Measurements from ENCODE around the gene CEP83.

The CEP83 gene

DNA sequence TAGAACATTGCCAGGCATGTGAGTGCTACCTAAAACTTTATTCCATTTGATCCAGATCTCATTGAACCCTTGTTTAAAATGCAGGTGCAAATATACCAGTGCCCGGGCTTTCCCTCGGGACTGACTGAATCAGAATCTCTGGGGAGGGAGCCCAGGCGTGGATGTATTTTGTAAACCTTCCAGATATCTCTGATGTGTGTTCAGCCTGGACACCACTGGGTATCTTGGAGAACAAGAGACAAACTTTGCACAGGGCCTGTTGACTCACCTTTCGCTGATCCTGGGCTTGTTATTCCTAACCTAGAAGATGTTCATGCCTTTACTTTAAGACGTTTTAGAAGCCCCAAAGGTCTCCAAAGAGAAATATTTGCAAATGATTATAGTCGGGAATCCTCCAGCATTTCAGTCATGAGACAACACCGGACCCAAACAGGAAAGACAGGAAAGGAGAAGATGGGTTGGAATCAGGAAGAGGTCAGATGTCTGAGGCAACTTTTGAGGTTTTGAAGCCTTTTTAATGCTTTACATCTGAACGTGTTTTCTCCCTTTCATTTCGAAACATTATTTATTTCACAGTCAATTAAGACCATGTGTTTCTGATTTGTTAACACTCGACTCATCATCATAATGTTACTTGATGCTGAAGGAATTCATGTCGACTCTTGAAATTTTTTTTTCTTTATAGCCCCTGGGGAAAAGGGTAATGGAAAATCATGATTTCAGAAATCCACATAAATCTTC lies 192.7 kb downstream of the CEP83 start:
- peak in 1 of 2 experiments; percentile 30 for DNase-seq (ENCODE audit: low read depth in 1 of 2, low spot score in 1 of 2)
- in situ Hi-C loops (cut with HindIII; ENCODE audit: low pct_unique_long_range_greater_than_20kb, low sequenced_read_pairs) = no loop called here
- no peak for TF ChIP-seq JUND (IDR thresholded peaks at IDR 0.05; ENCODE audit: low read depth)

DNA sequence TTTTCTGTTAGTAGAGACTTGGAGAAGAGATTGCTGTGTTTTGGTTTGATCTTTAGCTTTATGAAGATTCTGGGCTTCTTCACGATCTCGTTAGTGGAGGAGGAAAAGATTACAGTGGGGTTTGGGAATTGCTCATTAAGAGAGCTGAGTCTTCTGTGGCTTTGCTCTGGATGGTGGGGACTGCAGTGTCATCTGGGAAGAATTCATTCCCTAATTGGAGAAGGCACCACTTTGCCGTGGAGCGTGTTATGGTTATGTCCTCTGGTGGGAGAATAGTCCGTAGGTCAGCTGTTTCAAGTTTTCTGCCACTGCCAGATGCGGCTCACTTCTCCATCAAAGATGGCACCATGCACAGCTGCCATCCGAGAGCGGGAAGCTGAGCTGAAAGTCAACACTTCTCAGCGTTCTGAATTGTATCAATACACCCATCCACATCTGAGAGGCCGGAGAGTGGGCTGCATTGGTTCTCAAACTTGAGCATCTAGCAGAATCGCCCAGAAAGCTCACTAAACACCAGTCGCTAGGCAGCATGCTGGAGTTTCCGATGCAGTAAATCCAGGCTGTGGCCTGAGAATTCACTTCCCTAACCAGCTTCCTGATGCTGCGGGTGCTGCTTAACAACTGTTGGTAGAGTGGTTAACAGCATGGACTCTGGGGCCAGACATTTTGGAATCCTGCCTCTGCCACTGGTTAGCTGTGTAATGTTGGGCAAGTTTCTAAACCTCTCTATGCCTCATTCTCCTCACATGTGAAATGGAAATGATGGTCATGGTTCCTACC lies 193.5 kb downstream of the CEP83 start:
- in situ Hi-C loops (cut with HindIII; ENCODE audit: low pct_unique_long_range_greater_than_20kb, low sequenced_read_pairs) = no loop called here
- DNase-seq (ENCODE audit: low read depth in 1 of 2, low spot score in 1 of 2) = no peak
- TF ChIP-seq JUND (IDR thresholded peaks at IDR 0.05; ENCODE audit: low read depth) = no peak

DNA sequence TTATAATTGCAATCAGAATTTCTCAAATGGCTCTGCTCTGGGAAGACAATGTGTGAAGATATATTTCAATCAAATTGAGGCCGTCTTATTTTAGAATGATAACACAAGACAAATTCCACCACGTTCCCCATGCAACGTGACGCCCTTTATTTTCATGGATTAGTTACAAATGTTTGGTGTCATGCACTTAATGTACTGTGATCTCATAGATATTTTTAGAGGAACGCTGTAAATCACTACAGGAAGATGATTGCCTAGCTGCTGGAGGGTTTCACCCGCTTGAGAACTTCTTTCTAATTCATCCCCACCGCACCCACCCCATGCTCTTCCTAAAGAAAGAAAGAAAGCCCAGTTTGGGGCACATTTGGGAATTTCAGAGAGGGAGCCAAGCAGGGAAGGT lies 194.1 kb downstream of the CEP83 start:
- no peak for TF ChIP-seq JUND (IDR thresholded peaks at IDR 0.05; ENCODE audit: low read depth)
- in situ Hi-C loops (cut with HindIII; ENCODE audit: low pct_unique_long_range_greater_than_20kb, low sequenced_read_pairs) = no loop called here
- no peak for DNase-seq (ENCODE audit: low read depth in 1 of 2, low spot score in 1 of 2)

DNA sequence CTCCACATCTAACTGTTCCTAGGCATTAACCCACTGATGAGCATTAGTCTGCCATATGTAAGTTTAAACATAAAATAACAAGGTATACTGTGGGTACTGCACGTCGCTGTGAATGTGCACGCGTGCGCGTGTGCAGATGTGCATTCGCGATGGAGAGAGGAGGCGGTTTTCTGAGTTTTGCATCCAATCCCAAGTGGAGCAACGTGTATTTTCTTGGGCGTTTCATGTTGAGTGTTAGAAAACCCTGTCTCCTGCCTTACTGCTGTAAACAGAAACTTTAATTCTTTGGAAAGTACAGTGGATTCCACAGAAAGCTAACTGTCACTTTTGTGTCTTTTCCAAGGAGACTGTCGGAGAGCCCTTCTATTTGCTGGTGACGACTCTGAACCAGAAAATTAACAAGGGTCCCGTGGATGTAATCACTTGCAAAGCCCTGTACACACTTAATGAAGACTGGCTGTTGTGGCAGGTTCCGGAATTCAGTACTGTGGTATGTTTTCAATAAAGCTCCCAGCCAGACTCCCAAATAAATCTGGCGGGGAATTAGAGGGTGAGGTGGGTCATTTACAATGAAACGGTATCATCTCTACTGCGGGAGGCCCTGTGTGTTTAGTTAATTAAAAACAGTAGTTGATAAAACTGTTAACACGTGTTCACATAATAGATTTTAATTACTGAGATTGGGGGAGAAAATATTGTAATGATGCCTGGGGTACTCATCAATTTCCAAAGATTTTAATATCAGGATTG lies 194.8 kb downstream of the CEP83 start:
- in situ Hi-C loops (cut with HindIII; ENCODE audit: low pct_unique_long_range_greater_than_20kb, low sequenced_read_pairs) = no loop called here
- no peak for DNase-seq (ENCODE audit: low read depth in 1 of 2, low spot score in 1 of 2)
- no peak for TF ChIP-seq JUND (IDR thresholded peaks at IDR 0.05; ENCODE audit: low read depth)

DNA sequence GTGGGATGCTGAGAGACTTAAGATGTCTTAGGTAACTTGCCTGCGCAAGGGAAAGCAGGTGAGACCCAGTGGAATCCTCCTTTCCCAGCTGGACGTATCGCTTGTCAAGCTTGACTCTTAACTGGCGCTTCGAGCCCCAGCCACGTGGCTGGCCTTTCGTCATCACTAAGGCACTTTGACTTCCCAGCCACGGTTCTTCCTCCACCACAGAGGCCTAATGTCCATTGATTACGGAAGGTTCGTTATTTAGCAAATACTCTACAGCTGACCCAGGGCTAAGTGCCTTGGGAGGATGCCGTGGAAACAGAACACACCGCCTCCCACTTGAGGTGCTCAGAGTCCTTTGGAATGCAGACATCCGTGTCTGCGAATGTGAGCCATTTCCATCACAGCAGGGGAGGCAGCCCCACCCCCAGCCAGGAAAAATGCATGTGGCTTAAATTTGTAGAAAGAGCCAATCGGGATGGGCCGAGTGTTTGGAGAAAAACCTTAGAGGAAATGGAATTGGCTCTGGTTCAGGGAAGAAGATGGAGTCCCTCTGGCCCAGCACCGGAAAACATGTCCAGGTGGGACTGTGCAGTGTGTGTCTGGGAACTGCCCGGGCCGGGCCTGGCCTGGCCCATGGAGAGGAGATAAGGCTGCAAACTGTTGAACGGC lies 195.6 kb downstream of the CEP83 start:
- no peak for TF ChIP-seq JUND (IDR thresholded peaks at IDR 0.05; ENCODE audit: low read depth)
- no peak for DNase-seq (ENCODE audit: low read depth in 1 of 2, low spot score in 1 of 2)
- in situ Hi-C loops (cut with HindIII; ENCODE audit: low pct_unique_long_range_greater_than_20kb, low sequenced_read_pairs) = no loop called here

DNA sequence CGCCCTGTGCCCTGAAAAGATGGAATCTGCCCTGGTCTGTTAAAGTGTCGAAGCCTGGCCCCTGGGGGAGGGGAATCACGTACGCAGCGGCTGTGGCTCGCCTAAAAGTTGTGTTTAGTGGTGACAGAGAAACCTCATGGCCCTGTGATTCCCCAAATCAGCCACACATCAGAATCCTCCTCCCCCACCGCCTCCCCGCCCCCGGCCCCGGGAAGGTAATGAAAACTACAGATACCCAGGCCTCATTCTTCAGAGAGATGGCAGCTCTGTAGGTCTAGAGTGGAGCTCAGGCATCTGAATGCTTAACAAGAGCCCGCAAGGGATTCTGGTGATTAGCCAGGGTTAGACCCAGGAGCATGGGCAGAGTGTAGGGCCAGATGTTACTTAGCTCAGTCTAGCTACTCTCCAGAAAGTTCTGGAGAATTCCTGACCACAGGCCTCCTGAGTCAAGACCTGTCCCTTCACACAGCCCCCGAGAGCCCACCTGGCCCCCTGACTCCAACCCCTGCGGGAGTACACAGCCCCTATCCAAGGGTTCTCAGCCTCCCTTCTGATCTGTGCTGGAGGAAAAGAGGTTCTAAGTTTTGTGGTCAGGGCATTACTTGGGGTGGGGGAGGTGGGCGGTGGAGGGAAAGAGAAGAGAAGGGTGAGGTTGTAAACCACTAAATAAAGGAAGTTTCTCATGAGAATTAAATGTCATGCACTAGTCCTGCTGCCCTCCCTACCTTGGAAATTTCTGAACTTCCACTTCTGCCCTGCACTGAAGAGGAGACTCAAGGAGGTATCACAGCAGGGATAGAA lies 196.5 kb downstream of the CEP83 start:
- no peak for DNase-seq (ENCODE audit: low read depth in 1 of 2, low spot score in 1 of 2)
- no peak for TF ChIP-seq JUND (IDR thresholded peaks at IDR 0.05; ENCODE audit: low read depth)
- in situ Hi-C loops (cut with HindIII; ENCODE audit: low pct_unique_long_range_greater_than_20kb, low sequenced_read_pairs) = no loop called here

DNA sequence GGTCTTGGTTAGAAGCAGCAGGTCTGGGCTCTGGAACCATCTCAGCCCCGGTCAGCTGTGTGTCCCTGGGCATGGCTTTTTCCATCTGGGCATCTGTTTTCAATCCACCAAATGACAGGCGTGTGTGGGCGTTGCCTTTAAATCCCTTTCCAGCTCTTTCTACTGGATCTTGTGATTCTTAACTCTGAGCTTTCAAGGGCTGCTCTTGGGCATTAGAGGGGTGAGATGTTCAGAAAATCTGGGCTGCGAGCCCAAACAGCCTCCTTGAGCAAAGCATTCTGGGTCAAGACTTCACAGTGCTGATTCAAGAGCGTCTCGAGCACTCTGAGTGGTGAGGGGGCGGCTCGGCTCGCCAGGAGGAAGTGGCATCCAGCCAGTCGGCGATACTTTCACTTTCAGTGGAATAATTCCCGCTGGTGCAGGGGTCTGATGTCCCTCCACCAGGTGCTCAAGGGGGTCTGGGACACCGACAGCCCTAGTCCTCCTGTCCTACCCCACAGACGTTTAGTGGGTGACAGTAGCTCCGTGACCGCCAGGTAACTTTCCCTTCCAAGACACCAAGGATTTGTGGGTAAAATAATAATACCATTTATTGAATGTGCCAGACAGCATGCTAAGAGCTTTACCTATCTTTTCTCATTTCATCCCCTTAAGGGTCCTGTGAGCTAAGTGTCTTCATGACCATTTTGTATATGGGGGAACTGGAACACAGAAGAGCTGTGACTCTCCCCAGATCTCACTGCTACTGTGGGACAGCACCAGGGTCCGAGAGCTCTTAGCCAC lies 197.2 kb downstream of the CEP83 start:
- no peak for TF ChIP-seq JUND (IDR thresholded peaks at IDR 0.05; ENCODE audit: low read depth)
- in situ Hi-C loops (cut with HindIII; ENCODE audit: low pct_unique_long_range_greater_than_20kb, low sequenced_read_pairs) = no loop called here
- peak; percentile 44 to 62 for DNase-seq (ENCODE audit: low read depth in 1 of 2, low spot score in 1 of 2)

DNA sequence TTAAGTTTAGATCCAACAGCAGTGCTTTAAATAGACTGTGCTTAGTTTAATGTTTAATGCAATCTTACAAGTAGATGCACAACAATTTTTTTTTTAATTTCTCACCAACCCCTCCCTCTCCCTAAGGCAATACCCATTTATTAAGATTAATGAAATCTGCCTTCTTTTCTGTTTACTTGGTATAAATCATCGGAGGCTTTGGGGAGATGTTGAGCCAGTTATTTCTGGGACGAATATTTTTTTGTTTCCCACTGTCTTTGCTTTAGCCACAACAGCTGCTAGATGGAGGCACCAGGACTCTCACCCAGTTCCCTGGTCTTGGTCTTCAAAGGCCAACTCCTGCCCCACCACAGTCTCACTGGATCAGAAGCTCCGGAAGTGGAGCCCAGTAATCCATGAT lies 197.9 kb downstream of the CEP83 start:
- TF ChIP-seq JUND (IDR thresholded peaks at IDR 0.05; ENCODE audit: low read depth) = no peak
- in situ Hi-C loops (cut with HindIII; ENCODE audit: low pct_unique_long_range_greater_than_20kb, low sequenced_read_pairs) = no loop called here
- no peak for DNase-seq (ENCODE audit: low read depth in 1 of 2, low spot score in 1 of 2)

DNA sequence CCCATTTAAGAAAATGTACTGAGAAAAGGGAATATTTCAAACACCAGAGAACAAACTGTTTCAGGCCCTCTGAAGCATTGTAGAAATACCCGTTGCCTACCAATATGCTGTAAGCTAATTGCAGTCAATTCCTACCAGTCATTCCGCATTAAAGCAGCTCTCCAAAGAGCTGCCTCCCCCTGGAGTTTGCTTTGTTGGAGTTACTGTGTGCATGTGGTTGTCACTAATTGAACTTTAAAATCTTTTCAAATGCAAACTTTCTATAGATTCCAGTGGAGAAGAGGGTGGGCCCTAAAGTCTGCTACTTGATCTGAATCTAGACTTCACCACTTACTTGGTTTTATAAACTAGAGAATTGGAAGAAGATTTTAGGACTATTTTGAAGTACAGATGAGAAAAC lies 198.5 kb downstream of the CEP83 start:
- DNase-seq (ENCODE audit: low read depth in 1 of 2, low spot score in 1 of 2) = no peak
- TF ChIP-seq JUND (IDR thresholded peaks at IDR 0.05; ENCODE audit: low read depth) = no peak
- in situ Hi-C loops (cut with HindIII; ENCODE audit: low pct_unique_long_range_greater_than_20kb, low sequenced_read_pairs) = no loop called here

DNA sequence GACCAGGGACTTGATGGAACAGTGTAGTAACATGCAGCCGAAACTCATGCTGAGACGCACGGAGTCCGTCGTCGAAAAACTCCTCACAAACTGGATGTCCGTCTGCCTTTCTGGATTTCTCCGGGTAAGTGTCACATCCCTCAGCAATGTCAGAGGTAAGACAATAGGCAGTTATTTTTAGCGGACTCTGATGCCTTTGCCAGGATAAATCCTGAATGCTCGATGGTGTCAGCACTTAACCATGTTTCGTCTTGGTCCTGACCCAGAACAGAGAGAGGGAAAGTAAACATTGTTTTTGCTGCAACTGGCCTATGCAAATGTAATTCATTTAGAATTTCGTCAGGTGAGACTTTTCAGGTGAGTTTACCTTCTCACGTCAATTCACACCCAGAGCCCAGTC lies 198.9 kb downstream of the CEP83 start:
- DNase-seq (ENCODE audit: low read depth in 1 of 2, low spot score in 1 of 2) = no peak
- in situ Hi-C loops (cut with HindIII; ENCODE audit: low pct_unique_long_range_greater_than_20kb, low sequenced_read_pairs) = no loop called here
- TF ChIP-seq JUND (IDR thresholded peaks at IDR 0.05; ENCODE audit: low read depth) = no peak

DNA sequence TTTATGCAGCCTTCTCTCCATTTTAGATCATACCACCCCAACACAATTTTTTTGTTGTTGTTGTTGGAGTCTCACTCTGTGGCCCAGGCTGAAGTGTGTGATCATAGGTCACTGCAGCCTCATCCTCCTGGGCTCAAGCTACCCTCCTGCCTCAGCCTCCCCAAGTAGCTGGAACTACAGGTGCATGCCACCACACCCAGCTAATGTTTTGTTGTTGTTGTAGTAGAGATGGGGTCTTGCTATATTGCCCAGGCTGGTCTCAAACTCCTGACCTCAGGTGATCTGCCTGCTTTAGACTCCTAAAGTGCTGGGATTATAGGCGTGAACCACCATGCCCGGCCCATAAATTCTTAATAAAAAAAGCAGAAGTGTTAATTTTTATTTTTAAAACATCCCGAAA lies 199.7 kb downstream of the CEP83 start:
- no peak for DNase-seq (ENCODE audit: low read depth in 1 of 2, low spot score in 1 of 2)
- in situ Hi-C loops (cut with HindIII; ENCODE audit: low pct_unique_long_range_greater_than_20kb, low sequenced_read_pairs) = no loop called here
- no peak for TF ChIP-seq JUND (IDR thresholded peaks at IDR 0.05; ENCODE audit: low read depth)

Data from T47D (cell line).